Uterus (tissue), 2 donors: ENCODE data around the gene SEZ6.

ENCODE experiments used
- CTCF ChIP-seq, 4 experiments: fragments of 200-600 bp in 2 of 4; fragments of 450-650 bp in 2 of 4; sonication (generic) in 2 of 4; IDR thresholded peaks; one replicate each; pipeline ENCODE4 v1.5.1; 2016 to 2019; ENCODE audit warnings: antibody characterized with exemption in 4 of 4, mild to moderate bottlenecking in 2 of 4, moderate library complexity in 1 of 4
- POLR2A ChIP-seq, 2 donors: fragments of 450-650 bp; IDR thresholded peaks; one replicate each; pipeline ENCODE4 v1.6.1; 2016; ENCODE audit warnings: antibody characterized with exemption in 2 of 2, mild to moderate bottlenecking in 1 of 2, moderate library complexity in 1 of 2

DNA sequence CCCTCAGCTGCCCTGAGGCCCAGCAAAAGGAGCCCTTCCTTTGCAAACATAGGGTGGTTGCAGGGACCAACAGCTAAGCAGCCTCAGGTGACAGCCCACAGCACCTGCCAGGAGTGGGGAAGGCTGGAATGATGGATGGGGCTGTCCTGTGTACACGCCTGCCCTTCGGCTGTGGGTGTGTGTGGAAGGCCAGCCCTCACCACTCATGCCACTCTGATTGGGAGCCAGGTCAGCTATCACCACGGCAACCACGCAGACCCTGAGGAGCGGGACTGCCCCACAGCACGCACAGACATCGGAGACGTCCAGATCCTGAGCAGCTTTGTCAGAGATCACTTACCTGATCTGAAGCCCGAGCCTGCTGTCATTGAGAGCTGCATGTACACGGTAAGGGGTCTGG lies 49.0 kb upstream of the SEZ6 start:
- TF ChIP-seq CTCF (IDR thresholded peaks at IDR 0.05) (no peak), POLR2A (IDR thresholded peaks at IDR 0.05) (no peak)
